PC-9 (cell line): ENCODE results near the gene WNT7A. TPM values are rescaled to one million over a fixed set of nuclear protein-coding genes. Genes with fewer than 3 reads are reported as not detected.

Experiments
- BruUV-seq: library from RNA; stranded (reverse); fragments of 400-500 nt; replicated peaks from 2 replicates; lab custom pipeline; 2021; lab: Mats Ljungman, UMichigan
- CTCF ChIA-PET: fragments of 300-600 bp; sonication (Branson Sonifier 250); formaldehyde crosslinking; loops from one replicate; lab custom pipeline; 2022; ENCODE audit warnings: antibody characterized with exemption; lab: Charles Lee
- POLR2A ChIA-PET: fragments of 300-600 bp; sonication (Branson Sonifier 250); formaldehyde crosslinking; loops from one replicate; lab custom pipeline; 2022; ENCODE audit warnings: antibody characterized with exemption; ENCODE audit not compliant: unreplicated experiment; lab: Charles Lee
- DNase-seq, 2 experiments: peaks; one replicate each; pipeline versions ENCODE4 v3.0.0 to v3.0.0-alpha.2; 2015 to 2022; ENCODE audit warnings: mixed read lengths in 1 of 2
- H2AFZ ChIP-seq: fragments of 200-600 bp; sonication (generic); 2 replicates; pipeline ENCODE4 v1.8.1; 2017; ENCODE audit warnings: antibody characterized with exemption
- H3F3A ChIP-seq: fragments of 200-600 bp; sonication (generic); 2 replicates; pipeline ENCODE4 v1.8.1; 2017; ENCODE audit warnings: antibody characterized with exemption, mild to moderate bottlenecking, low read depth; ENCODE audit not compliant: insufficient read depth
- H3K27ac ChIP-seq: fragments of 200-600 bp; sonication (generic); 2 replicates; pipeline ENCODE4 v1.6.1; 2016; ENCODE audit warnings: mixed run types
- H3K27me3 ChIP-seq: fragments of 200-600 bp; sonication (generic); 2 replicates; pipeline ENCODE4 v1.6.1; 2016; ENCODE audit warnings: low read depth, mixed run types; ENCODE audit not compliant: insufficient read depth
- H3K36me3 ChIP-seq: fragments of 200-600 bp; sonication (generic); 2 replicates; pipeline ENCODE4 v1.6.1; 2016; ENCODE audit warnings: low read depth, mixed run types
- H3K4me1 ChIP-seq: fragments of 200-600 bp; sonication (generic); replicated peaks from 2 replicates; pipeline ENCODE4 v1.6.1; 2016; ENCODE audit warnings: mixed run types; ENCODE audit not compliant: insufficient read depth
- H3K4me2 ChIP-seq: fragments of 200-600 bp; sonication (generic); 2 replicates; pipeline ENCODE4 v1.6.1; 2017; ENCODE audit warnings: mixed run types
- H3K4me3 ChIP-seq: fragments of 200-600 bp; sonication (generic); 2 replicates; pipeline ENCODE4 v1.6.1; 2016; ENCODE audit warnings: mixed run types
- H3K79me2 ChIP-seq: fragments of 200-600 bp; sonication (generic); 2 replicates; pipeline ENCODE4 v1.6.1; 2017; ENCODE audit warnings: low read depth, mixed run types
- H3K9me2 ChIP-seq: fragments of 200-600 bp; sonication (generic); 2 replicates; pipeline ENCODE4 v1.8.1; 2017; ENCODE audit warnings: mild to moderate bottlenecking; ENCODE audit not compliant: insufficient read depth
- H3K9me3 ChIP-seq: fragments of 200-600 bp; sonication (generic); 2 replicates; pipeline ENCODE4 v1.8.1; 2016; ENCODE audit warnings: low read depth; ENCODE audit not compliant: insufficient read depth
- H4K20me1 ChIP-seq: fragments of 200-600 bp; sonication (generic); 2 replicates; pipeline ENCODE4 v1.8.1; 2017; ENCODE audit not compliant: insufficient read depth
- EZH2 ChIP-seq: fragments of 200-600 bp; sonication (generic); IDR thresholded peaks from 2 replicates; pipeline ENCODE4 v1.8.0; 2017; ENCODE audit warnings: antibody characterized with exemption, low read depth
- intact Hi-C: fragments of 100-400 bp; cut with micrococcal nuclease; formaldehyde crosslinking; loops from one replicate; pipeline ENCODE4 v1.10.0; 2022; ENCODE audit not compliant: unreplicated experiment
- total RNA-seq: library from RNA; stranded (reverse); gene quantifications from 2 replicates; pipeline ENCODE4 v1.2.3, GENCODE V29; 2021
- TF ChIP-seq, protein P1 (sequence below): fragments of 200-600 bp; sonication (generic); conservative IDR thresholded peaks from 2 replicates; pipeline ENCODE4 v1.6.1; 2017; ENCODE audit warnings: mixed run types, antibody characterized with exemption, mild to moderate bottlenecking, moderate library complexity

WNT7A gene
- total RNA-seq, 1 experiment from 2014 or later, result 6.3 TPM

GRCh38 chr3:13785853-13786436, 93.9 kb downstream of the WNT7A start:
- no peaks in the 10 kb centered on the region for H3K9me2 ChIP-seq
- POLR2A ChIA-PET, result no interaction called here
- H3K27ac ChIP-seq, result no peak overlapping the region
- no peak for DNase-seq
- H2AFZ ChIP-seq, result no peak overlapping the region
- H3K4me1 ChIP-seq, result no peaks in the 10 kb centered on the region
- no peaks in the 10 kb centered on the region for H3K79me2 ChIP-seq
- no peaks in the 10 kb centered on the region for H3F3A ChIP-seq
- no peaks in the 10 kb centered on the region for H3K36me3 ChIP-seq
- CTCF ChIA-PET, result no interaction called here
- BruUV-seq, result no TSS peak
- no peak overlapping the region for H3K4me3 ChIP-seq
- no peaks in the 10 kb centered on the region for H3K27me3 ChIP-seq
- no peaks in the 10 kb centered on the region for H3K9me3 ChIP-seq
- H3K4me2 ChIP-seq, result no peak overlapping the region
- H4K20me1 ChIP-seq, result no peaks in the 10 kb centered on the region
- TF ChIP-seq, protein P1, sequence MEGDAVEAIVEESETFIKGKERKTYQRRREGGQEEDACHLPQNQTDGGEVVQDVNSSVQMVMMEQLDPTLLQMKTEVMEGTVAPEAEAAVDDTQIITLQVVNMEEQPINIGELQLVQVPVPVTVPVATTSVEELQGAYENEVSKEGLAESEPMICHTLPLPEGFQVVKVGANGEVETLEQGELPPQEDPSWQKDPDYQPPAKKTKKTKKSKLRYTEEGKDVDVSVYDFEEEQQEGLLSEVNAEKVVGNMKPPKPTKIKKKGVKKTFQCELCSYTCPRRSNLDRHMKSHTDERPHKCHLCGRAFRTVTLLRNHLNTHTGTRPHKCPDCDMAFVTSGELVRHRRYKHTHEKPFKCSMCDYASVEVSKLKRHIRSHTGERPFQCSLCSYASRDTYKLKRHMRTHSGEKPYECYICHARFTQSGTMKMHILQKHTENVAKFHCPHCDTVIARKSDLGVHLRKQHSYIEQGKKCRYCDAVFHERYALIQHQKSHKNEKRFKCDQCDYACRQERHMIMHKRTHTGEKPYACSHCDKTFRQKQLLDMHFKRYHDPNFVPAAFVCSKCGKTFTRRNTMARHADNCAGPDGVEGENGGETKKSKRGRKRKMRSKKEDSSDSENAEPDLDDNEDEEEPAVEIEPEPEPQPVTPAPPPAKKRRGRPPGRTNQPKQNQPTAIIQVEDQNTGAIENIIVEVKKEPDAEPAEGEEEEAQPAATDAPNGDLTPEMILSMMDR, result no peak
- intact Hi-C loops, result no loop called here

DNA sequence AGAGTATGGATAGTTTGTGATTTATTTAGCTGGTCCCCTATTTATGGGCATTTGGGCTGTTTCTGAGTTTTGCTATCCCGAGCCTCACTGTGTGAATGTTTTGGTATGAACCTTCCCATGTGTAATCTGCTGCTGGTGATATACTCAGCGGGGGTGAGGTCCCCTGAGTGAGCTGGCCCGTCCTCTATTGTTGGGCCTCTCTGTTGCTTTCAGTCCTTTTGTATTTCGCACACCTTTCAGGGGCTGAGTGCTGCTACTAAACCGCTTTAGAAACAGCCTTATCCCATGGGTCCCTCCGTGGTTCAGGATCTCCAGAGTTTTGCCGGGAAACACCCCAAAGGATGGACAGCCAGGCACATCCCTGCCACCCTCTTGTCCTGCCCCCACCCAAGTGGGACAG, 94.5 kb downstream of the WNT7A start:
- no peaks in the 10 kb centered on the region for H3K27me3 ChIP-seq
- H3K9me3 ChIP-seq, result no peaks in the 10 kb centered on the region
- ChIA-PET POLR2A (no interaction called here), CTCF (no interaction called here)
- DNase-seq, result no peak
- no peak for TF ChIP-seq EZH2
- TF ChIP-seq, protein P1, result no peak
- H3K36me3 ChIP-seq, result no peaks in the 10 kb centered on the region
- no TSS peak for BruUV-seq
- H3K4me3 ChIP-seq, result no peak overlapping the region
- H3K4me1 ChIP-seq, result no peaks in the 10 kb centered on the region
- H3F3A ChIP-seq, result no peaks in the 10 kb centered on the region
- H3K79me2 ChIP-seq, result no peaks in the 10 kb centered on the region
- no peak overlapping the region for H3K27ac ChIP-seq
- intact Hi-C loops, result no loop called here
- no peak overlapping the region for H3K4me2 ChIP-seq
- no peaks in the 10 kb centered on the region for H4K20me1 ChIP-seq
- no peak overlapping the region for H2AFZ ChIP-seq
- no peaks in the 10 kb centered on the region for H3K9me2 ChIP-seq

- no TSS peak for BruUV-seq
- Histone ChIP-seq H3K9me3 (no peaks in the 10 kb centered on the region), H2AFZ (no peak overlapping the region), H3K27ac (no peak overlapping the region), H3K4me3 (no peak overlapping the region), H3K4me1 (no peaks in the 10 kb centered on the region), H3K36me3 (no peaks in the 10 kb centered on the region), H4K20me1 (no peaks in the 10 kb centered on the region), H3K9me2 (no peaks in the 10 kb centered on the region), H3K27me3 (no peaks in the 10 kb centered on the region), H3K4me2 (no peak overlapping the region), H3F3A (no peaks in the 10 kb centered on the region), H3K79me2 (no peaks in the 10 kb centered on the region)
- TF ChIP-seq, protein P1, result no peak
- TF ChIP-seq EZH2, result no peak
- intact Hi-C loops, result no loop called here
- DNase-seq, result no peak
- ChIA-PET POLR2A (no interaction called here), CTCF (interaction anchor here (0.5 kb wide), 1 partner anchor 77 kb away, joined by 3 read pairs; no protein-coding TSS in a partner anchor)
Measured at GRCh38 chr3:13783476-13783875, 96.4 kb downstream of the WNT7A start.
